GM23338 (cell line): Measurements from ENCODE around the gene C12orf43. TPM values are rescaled to one million over a fixed set of nuclear protein-coding genes. Genes with fewer than 3 reads are reported as not detected.

ENCODE experiments used
- ATAC-seq: fragments of 200-7000 bp; cut with Tn5 transposase; 3 replicates; pipeline ENCODE4 v1.9.1; 2020
- DNase-seq: peaks from one replicate; pipeline ENCODE4 v3.0.0-alpha.2; 2015; ENCODE audit warnings: low spot score
- H2AFZ ChIP-seq: fragments of 200-600 bp; sonication (generic); 2 replicates; pipeline ENCODE4 v1.8.0; 2016; ENCODE audit warnings: antibody characterized with exemption, mild to moderate bottlenecking, moderate library complexity
- H3F3A ChIP-seq: fragments of 200-600 bp; sonication (generic); replicated peaks from 2 replicates; pipeline ENCODE4 v1.8.0; 2017; ENCODE audit warnings: antibody characterized with exemption, mixed run types, low read depth
- H3K27ac ChIP-seq: fragments of 200-600 bp; sonication (generic); 2 replicates; pipeline ENCODE4 v1.6.1; 2016; ENCODE audit warnings: low read depth
- H3K27me3 ChIP-seq: fragments of 200-600 bp; sonication (generic); 2 replicates; pipeline ENCODE4 v1.8.0; 2016; ENCODE audit warnings: mild to moderate bottlenecking, mixed run types, moderate library complexity; ENCODE audit not compliant: insufficient read depth
- H3K36me3 ChIP-seq: fragments of 200-600 bp; sonication (generic); 2 replicates; pipeline ENCODE4 v1.8.0; 2016; ENCODE audit warnings: mild to moderate bottlenecking; ENCODE audit not compliant: insufficient read depth
- H3K4me1 ChIP-seq: fragments of 200-600 bp; sonication (generic); 2 replicates; pipeline ENCODE4 v1.8.0; 2016; ENCODE audit warnings: mild to moderate bottlenecking, moderate library complexity; ENCODE audit not compliant: insufficient read depth
- H3K4me2 ChIP-seq: fragments of 200-600 bp; sonication (generic); 2 replicates; pipeline ENCODE4 v1.7.1; 2017; ENCODE audit warnings: mixed run types
- H3K4me3 ChIP-seq: fragments of 200-600 bp; sonication (generic); 2 replicates; pipeline ENCODE4 v1.6.1; 2016; ENCODE audit warnings: mixed run types
- H3K79me2 ChIP-seq: fragments of 200-600 bp; sonication (generic); replicated peaks from 2 replicates; pipeline ENCODE4 v1.8.0; 2017; ENCODE audit warnings: mild to moderate bottlenecking; ENCODE audit not compliant: insufficient read depth
- H3K9me2 ChIP-seq: fragments of 200-600 bp; sonication (generic); 2 replicates; pipeline ENCODE4 v1.8.0; 2017; ENCODE audit not compliant: insufficient read depth
- H4K20me1 ChIP-seq: fragments of 200-600 bp; sonication (generic); replicated peaks from 2 replicates; pipeline ENCODE4 v1.8.0; 2017; ENCODE audit warnings: mild to moderate bottlenecking; ENCODE audit not compliant: insufficient read depth
- H3K27ac Mint-ChIP-seq: 2 replicates; pipeline ENCODE4 v1.8.0; 2020; ENCODE audit warnings: inconsistent platforms, mild to moderate bottlenecking, moderate library complexity, mixed read lengths
- H3K27me3 Mint-ChIP-seq: 3 replicates; pipeline ENCODE4 v1.8.0; 2022; ENCODE audit warnings: low read depth, mild to moderate bottlenecking, moderate library complexity, mixed read lengths, inconsistent platforms; ENCODE audit not compliant: insufficient read depth, poor library complexity
- H3K36me3 Mint-ChIP-seq: 3 replicates; pipeline ENCODE4 v1.8.0; 2021; ENCODE audit warnings: low read depth, mild to moderate bottlenecking, inconsistent platforms, moderate library complexity, mixed read lengths
- H3K4me1 Mint-ChIP-seq: 3 replicates; pipeline ENCODE4 v1.8.0; 2020; ENCODE audit warnings: mild to moderate bottlenecking, inconsistent platforms, mixed read lengths
- H3K4me3 Mint-ChIP-seq: 3 replicates; pipeline ENCODE4 v1.8.0; 2021; ENCODE audit warnings: moderate library complexity, mild to moderate bottlenecking, inconsistent platforms, mixed read lengths
- H3K9me3 Mint-ChIP-seq: 3 replicates; pipeline ENCODE4 v1.8.0; 2020; ENCODE audit warnings: moderate library complexity, mild to moderate bottlenecking, inconsistent platforms, mixed read lengths
- JUNB ChIP-seq: IDR thresholded peaks from one replicate; pipeline ENCODE4 v1.6.1; 2016; ENCODE audit warnings: antibody characterized with exemption; ENCODE audit not compliant: unreplicated experiment
- ZNF331 ChIP-seq: fragments of 250-450 bp; sonication (Bioruptor Pico); IDR thresholded peaks from 2 replicates; pipeline ENCODE4 v1.5.0; 2020; ENCODE audit warnings: low read depth, mild to moderate bottlenecking, moderate library complexity
- polyA plus RNA-seq: library from polyadenylated mRNA; unstranded; fragments of >200 nt; fragmentation: Nextera tagmentation; extraction: Ambion mirVana; gene quantifications from 2 replicates; pipeline ENCODE4 v1.2.1, GENCODE V29; 2016
- total RNA-seq: library from RNA; depleted of rRNA; stranded (reverse); fragments of >200 nt; shearing (Covaris generic); gene quantifications from 2 replicates; pipeline ENCODE4 v1.2.3, GENCODE V29; 2014
- TF ChIP-seq, protein P1 (sequence below): fragments of 250-450 bp; sonication (Bioruptor Pico); IDR thresholded peaks from 2 replicates; pipeline ENCODE4 v1.5.0; 2020; ENCODE audit warnings: mild to moderate bottlenecking, moderate library complexity
- TF ChIP-seq, protein P2 (sequence below), 2 experiments: fragments of 200-600 bp in 1 of 2; sonication (generic) in 1 of 2; conservative IDR thresholded peaks; 2 replicates each; pipeline versions ENCODE4 v1.5.1 to v1.6.1; 2016 to 2017; ENCODE audit warnings: antibody characterized with exemption in 2 of 2, low read depth in 2 of 2, mild to moderate bottlenecking in 2 of 2, moderate library complexity in 1 of 2

C12orf43 gene
- total and polyA plus RNA-seq, 2 experiments from 2014 or later: 15.2 to 20.7 TPM

DNA sequence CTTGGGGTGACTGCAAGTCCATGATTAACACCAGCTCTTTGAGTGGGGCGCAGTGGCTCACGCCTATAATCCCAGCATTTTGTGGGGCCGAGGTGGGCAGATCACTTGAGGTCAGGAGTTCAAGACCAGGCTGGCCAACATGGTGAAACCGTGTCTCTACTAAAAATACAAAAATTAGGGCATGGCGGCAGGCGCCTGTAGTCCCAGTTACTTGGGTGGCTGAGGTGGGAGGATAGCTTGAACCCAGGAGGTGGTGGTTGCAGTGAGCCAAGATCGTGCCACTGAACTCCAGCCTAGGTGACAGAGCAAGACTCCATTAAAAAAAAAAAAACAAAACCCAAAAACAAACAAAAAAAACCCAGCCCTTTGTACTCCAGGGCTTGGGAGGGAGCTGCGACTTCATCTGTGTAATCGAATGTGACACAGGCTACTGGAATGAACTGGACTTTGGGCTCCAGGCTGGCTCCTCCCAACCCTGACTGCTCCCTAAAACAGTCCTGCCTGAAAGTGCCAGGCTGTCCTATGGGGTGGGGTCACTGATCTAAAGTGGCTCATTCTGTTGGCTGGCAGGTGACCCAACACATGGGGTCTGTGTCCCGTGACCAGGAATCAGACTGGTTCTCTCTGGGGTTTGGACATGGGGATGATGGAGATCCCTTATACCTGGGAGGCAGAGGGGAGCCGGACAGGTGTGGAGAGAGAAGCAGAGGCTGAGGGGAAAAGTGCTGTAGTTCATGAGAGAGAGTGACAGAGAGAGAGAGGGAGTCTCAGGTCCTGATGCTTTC is 9.3 kb upstream of the C12orf43 start (continued):
- TF ChIP-seq, protein P1, sequence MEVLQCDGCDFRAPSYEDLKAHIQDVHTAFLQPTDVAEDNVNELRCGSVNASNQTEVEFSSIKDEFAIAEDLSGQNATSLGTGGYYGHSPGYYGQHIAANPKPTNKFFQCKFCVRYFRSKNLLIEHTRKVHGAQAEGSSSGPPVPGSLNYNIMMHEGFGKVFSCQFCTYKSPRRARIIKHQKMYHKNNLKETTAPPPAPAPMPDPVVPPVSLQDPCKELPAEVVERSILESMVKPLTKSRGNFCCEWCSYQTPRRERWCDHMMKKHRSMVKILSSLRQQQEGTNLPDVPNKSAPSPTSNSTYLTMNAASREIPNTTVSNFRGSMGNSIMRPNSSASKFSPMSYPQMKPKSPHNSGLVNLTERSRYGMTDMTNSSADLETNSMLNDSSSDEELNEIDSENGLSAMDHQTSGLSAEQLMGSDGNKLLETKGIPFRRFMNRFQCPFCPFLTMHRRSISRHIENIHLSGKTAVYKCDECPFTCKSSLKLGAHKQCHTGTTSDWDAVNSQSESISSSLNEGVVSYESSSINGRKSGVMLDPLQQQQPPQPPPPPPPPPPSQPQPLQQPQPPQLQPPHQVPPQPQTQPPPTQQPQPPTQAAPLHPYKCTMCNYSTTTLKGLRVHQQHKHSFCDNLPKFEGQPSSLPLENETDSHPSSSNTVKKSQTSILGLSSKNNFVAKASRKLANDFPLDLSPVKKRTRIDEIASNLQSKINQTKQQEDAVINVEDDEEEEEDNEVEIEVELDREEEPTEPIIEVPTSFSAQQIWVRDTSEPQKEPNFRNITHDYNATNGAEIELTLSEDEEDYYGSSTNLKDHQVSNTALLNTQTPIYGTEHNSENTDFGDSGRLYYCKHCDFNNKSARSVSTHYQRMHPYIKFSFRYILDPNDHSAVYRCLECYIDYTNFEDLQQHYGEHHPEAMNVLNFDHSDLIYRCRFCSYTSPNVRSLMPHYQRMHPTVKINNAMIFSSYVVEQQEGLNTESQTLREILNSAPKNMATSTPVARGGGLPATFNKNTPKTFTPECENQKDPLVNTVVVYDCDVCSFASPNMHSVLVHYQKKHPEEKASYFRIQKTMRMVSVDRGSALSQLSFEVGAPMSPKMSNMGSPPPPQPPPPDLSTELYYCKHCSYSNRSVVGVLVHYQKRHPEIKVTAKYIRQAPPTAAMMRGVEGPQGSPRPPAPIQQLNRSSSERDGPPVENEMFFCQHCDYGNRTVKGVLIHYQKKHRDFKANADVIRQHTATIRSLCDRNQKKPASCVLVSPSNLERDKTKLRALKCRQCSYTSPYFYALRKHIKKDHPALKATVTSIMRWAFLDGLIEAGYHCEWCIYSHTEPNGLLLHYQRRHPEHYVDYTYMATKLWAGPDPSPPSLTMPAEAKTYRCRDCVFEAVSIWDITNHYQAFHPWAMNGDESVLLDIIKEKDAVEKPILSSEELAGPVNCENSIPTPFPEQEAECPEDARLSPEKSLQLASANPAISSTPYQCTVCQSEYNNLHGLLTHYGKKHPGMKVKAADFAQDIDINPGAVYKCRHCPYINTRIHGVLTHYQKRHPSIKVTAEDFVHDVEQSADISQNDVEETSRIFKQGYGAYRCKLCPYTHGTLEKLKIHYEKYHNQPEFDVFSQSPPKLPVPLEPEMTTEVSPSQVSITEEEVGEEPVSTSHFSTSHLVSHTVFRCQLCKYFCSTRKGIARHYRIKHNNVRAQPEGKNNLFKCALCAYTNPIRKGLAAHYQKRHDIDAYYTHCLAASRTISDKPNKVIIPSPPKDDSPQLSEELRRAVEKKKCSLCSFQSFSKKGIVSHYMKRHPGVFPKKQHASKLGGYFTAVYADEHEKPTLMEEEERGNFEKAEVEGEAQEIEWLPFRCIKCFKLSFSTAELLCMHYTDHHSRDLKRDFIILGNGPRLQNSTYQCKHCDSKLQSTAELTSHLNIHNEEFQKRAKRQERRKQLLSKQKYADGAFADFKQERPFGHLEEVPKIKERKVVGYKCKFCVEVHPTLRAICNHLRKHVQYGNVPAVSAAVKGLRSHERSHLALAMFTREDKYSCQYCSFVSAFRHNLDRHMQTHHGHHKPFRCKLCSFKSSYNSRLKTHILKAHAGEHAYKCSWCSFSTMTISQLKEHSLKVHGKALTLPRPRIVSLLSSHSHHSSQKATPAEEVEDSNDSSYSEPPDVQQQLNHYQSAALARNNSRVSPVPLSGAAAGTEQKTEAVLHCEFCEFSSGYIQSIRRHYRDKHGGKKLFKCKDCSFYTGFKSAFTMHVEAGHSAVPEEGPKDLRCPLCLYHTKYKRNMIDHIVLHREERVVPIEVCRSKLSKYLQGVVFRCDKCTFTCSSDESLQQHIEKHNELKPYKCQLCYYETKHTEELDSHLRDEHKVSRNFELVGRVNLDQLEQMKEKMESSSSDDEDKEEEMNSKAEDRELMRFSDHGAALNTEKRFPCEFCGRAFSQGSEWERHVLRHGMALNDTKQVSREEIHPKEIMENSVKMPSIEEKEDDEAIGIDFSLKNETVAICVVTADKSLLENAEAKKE (CRISPR knock-in tag): no peak

DNA sequence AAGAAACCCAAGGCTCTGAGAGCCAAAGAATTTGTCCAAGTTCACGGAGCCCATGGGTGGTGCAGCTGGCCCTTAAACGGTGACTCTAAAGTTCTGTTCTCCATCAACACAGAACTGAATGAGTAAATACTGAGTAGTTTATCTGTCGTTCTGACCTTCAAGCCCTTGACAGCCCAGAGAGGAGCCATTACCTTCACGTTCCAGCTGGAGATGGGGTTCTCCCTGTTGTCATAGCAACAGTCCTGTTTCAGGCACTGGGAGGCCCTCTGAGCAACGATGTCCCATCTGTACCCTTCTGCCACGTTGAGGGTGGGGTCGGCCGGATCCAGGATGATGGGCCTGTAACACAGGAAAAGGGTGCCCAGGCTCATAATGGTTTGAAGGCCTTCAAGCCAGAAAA is 7.5 kb upstream of the C12orf43 start:
- Mint-ChIP-seq H3K4me1 (no peaks in the 10 kb centered on the region), H3K27me3 (peaks cover 12% of the 10 kb centered on the region), H3K9me3 (no peaks in the 10 kb centered on the region), H3K27ac (no peak overlapping the region), H3K36me3 (no peaks in the 10 kb centered on the region), H3K4me3 (no peak overlapping the region)
- Histone ChIP-seq H3F3A (no peaks in the 10 kb centered on the region), H3K9me2 (no peaks in the 10 kb centered on the region; the same call in 1 of the 2 replicates), H2AFZ (no peak overlapping the region), H3K4me2 (no peak overlapping the region), H3K79me2 (no peaks in the 10 kb centered on the region), H3K4me1 (no peaks in the 10 kb centered on the region), H3K27ac (no peak overlapping the region), H3K36me3 (no peaks in the 10 kb centered on the region), H4K20me1 (no peaks in the 10 kb centered on the region), H3K27me3 (no peaks in the 10 kb centered on the region), H3K4me3 (no peak overlapping the region)
- ATAC-seq (no peak), DNase-seq (no peak)
- TF ChIP-seq, protein P2, sequence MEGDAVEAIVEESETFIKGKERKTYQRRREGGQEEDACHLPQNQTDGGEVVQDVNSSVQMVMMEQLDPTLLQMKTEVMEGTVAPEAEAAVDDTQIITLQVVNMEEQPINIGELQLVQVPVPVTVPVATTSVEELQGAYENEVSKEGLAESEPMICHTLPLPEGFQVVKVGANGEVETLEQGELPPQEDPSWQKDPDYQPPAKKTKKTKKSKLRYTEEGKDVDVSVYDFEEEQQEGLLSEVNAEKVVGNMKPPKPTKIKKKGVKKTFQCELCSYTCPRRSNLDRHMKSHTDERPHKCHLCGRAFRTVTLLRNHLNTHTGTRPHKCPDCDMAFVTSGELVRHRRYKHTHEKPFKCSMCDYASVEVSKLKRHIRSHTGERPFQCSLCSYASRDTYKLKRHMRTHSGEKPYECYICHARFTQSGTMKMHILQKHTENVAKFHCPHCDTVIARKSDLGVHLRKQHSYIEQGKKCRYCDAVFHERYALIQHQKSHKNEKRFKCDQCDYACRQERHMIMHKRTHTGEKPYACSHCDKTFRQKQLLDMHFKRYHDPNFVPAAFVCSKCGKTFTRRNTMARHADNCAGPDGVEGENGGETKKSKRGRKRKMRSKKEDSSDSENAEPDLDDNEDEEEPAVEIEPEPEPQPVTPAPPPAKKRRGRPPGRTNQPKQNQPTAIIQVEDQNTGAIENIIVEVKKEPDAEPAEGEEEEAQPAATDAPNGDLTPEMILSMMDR (conservative IDR thresholded peaks at IDR 0.05; ENCODE audit: low read depth in 2 of 2): no peak
- TF ChIP-seq JUNB (no peak), ZNF331 (CRISPR knock-in tag) (no peak)
